Nephron progenitor cell (in vitro differentiated cells): ENCODE results near the gene FAM156A.
A peak's percentile ranks its signal among the peaks of the same experiment; 100 is the strongest.
"Not testable (repeated sequence)": the region's sequence is repeated elsewhere in the genome, so short reads cannot be mapped to it uniquely, and the experiment has no call there.

Experiments
- DNase-seq: peaks from one replicate; pipeline ENCODE4 v3.0.0; 2021
- H3K27ac Mint-ChIP-seq: 2 replicates; pipeline ENCODE4 v1.8.0; 2021; ENCODE audit warnings: mild to moderate bottlenecking, moderate library complexity, mixed read lengths
- H3K27me3 Mint-ChIP-seq: 2 replicates; pipeline ENCODE4 v1.8.0; 2021; ENCODE audit warnings: mild to moderate bottlenecking, low read depth, mixed read lengths; ENCODE audit not compliant: poor library complexity
- H3K36me3 Mint-ChIP-seq: 2 replicates; pipeline ENCODE4 v1.8.0; 2021; ENCODE audit warnings: low read depth, mixed read lengths
- H3K4me1 Mint-ChIP-seq: 2 replicates; pipeline ENCODE4 v1.8.0; 2021; ENCODE audit warnings: mixed read lengths
- H3K4me3 Mint-ChIP-seq: 2 replicates; pipeline ENCODE4 v1.8.0; 2021; ENCODE audit warnings: mild to moderate bottlenecking, moderate library complexity, mixed read lengths
- H3K9me3 Mint-ChIP-seq: 2 replicates; pipeline ENCODE4 v1.8.0; 2021; ENCODE audit warnings: mild to moderate bottlenecking, moderate library complexity, mixed read lengths
- TF ChIP-seq, protein P1 (sequence below): fragments of 200-600 bp; sonication (generic); IDR thresholded peaks from 2 replicates; pipeline ENCODE4 v1.5.0; 2021; ENCODE audit warnings: antibody characterized with exemption

FAM156A gene

DNA sequence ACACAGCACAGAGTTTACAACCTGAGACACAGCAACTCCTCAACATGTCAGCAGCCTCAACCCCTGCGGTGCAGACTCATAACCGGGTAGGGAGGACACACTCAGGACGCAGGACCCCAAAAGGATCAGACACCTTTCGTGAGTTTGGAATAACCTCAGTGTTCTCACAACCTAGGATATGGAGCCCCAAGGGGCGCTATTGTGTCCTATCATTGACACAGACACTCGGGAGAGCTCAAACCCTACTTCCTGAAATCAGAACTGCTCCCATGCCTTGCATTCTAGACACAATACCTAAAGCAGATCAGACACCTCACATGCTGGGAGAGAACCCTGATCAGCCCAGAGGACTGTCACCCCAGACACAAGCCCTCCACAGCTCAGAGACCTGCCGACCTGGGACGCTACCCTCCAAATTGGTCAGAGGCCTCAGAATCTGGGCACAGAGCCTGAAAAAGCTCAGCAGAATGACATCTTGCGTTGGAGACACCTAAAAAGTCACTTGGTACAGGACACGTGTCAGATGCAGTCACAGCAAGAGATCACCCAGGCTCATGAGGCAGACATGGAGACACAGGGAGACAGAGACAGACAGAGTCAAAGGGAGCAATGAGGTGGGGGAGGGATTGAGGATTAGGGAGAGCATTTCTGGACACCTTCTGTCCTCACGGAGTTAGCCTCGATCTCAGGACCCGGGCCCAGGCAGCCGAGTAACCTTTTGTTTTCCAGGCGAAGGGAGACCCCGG is 8.8 kb upstream of the FAM156A start:
- DNase-seq, H3K4me1 Mint-ChIP-seq, H3K27ac Mint-ChIP-seq, H3K9me3 Mint-ChIP-seq, H3K36me3 Mint-ChIP-seq, H3K27me3 Mint-ChIP-seq, H3K4me3 Mint-ChIP-seq: not testable (repeated sequence)

DNA sequence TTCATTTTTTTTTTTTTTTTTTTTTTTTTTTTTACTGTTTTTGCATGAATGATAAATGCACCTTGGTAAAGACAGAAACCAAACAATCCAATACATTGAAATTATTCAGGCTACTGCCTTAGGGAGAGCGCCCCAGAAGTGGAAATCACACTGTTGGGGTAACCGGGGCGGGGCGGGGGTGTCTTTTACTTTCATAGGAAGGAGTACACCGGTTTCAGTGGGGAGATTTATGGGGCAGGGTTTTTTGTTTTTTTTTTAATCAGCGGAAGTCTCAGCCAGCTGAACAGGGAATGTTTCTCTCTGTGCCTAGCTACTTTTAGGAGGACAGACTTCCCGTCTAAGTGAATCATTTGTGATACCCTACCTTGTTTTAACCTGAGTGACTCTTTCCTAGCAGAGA is 643 bp upstream of the FAM156A start:
- H3K9me3 Mint-ChIP-seq, H3K4me1 Mint-ChIP-seq, H3K36me3 Mint-ChIP-seq, DNase-seq, H3K27ac Mint-ChIP-seq, H3K4me3 Mint-ChIP-seq, H3K27me3 Mint-ChIP-seq: not testable (repeated sequence)

DNA sequence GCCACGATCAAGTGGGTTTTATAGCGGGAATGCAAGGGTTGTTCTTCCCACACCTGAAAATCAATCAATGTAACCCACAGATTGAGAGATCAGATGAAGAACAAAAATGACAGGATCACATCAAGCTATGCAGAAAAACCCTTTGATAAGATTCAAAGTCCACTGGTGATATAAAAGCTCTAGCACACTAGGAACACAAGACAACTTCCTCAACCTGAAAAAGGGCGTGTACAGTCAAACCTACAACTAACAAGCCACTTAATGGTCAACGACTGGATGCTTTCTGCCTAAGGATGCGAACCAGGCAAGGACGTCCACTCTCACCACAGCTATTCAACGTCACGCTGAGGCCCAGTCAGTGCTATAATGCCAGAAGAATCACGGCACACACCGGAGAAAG is 8.4 kb downstream of the FAM156A start:
- H3K27ac Mint-ChIP-seq, H3K9me3 Mint-ChIP-seq, H3K4me1 Mint-ChIP-seq, H3K27me3 Mint-ChIP-seq, H3K36me3 Mint-ChIP-seq, DNase-seq, H3K4me3 Mint-ChIP-seq: not testable (repeated sequence)

DNA sequence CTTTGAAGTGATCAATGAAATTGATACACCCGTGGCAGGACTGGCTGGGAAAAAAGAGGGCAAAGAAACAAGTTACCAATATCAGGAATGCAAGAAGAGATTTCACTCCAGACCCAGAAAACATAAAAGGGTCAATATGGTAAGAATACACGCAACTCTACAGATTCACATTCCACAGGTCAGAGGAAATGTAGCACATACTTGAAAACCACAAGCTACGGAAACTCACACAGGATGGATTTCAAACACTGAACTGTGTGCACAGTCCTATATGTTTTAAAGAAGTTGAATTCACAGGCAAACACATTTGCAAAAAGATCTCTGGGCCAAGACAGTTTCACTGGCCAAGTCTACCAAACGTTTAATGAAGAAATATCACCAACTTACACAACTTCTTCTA is 9.0 kb downstream of the FAM156A start:
- not testable (repeated sequence) for H3K36me3 Mint-ChIP-seq, H3K4me1 Mint-ChIP-seq, H3K4me3 Mint-ChIP-seq, H3K9me3 Mint-ChIP-seq, DNase-seq, H3K27ac Mint-ChIP-seq, H3K27me3 Mint-ChIP-seq

DNA sequence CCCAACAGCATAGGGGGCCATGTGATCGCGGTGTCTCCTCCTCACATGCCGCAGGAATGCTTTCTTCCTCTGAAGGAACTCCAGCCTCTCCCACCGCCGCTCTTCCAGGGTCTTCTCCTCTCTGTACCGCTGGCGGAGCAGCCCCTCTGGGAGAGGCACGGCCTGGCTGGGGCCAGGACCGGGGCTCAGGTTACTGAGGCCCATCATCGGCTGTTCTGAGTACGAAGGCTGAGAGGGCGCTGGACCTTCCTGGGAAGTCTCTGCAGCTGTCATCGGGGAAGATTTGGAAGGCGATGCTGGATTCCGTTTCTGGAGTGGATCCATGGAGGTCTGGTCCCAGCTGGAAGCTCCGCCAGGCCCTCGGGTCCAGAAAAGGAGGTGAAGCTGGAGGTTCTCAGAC is 10.1 kb downstream of the FAM156A start:
- not testable (repeated sequence) for H3K9me3 Mint-ChIP-seq, H3K27me3 Mint-ChIP-seq, H3K36me3 Mint-ChIP-seq, H3K4me3 Mint-ChIP-seq, H3K27ac Mint-ChIP-seq, DNase-seq, H3K4me1 Mint-ChIP-seq

DNA sequence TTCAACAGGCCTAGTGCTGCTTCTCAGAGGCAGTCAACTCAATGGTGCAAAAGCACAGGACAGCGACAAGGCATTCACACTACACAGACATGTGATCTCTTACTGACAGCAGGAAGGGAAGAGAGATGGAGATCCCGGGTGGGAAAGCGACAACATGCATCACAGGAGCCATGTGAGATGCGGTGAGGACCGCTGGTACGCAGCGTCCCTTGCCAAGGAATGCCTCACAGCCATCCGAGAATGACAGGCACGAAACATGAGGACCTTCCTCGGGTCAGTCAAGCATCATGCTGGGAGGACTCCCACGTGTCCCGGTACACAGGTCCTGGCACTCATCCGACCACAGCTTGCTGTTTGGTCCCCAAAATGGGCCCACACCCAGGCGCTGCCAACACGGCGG is 10.8 kb downstream of the FAM156A start:
- H3K27ac Mint-ChIP-seq, H3K4me1 Mint-ChIP-seq, H3K36me3 Mint-ChIP-seq, H3K4me3 Mint-ChIP-seq, H3K27me3 Mint-ChIP-seq, H3K9me3 Mint-ChIP-seq, DNase-seq: not testable (repeated sequence)

DNA sequence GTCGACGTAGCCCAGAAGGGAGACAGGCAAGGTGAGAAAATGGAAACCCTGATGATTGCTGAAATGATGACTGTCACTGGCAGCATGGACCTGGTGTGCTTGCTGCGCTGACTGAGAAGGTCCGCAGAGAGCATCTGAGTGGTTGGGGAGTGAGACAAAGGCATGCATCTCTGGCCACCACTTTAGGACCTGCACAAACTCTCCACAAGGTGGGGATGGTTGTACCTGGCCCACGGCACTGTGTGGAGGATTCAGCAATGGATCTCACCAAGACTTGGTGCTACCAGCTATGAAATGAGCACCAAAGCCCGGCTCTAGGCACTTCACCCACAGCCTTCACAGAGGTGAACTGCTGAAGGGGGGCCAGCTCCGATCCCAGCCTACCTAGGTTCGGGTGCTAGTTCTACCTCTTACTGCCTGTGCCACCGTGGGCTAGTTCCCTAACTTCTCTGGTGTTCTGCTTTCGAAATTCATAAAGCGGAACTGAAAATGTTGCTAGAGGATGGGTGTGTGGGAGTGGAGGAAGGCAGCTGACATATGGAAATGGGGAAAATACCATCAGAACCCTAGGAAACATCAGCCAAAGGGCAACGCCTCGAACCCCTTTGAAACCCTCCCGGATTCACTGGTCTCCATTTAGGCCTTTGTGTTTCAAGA is 12.4 kb downstream of the FAM156A start:
- not testable (repeated sequence) for H3K9me3 Mint-ChIP-seq, H3K27me3 Mint-ChIP-seq, H3K27ac Mint-ChIP-seq, H3K4me3 Mint-ChIP-seq, H3K4me1 Mint-ChIP-seq, H3K36me3 Mint-ChIP-seq, DNase-seq

DNA sequence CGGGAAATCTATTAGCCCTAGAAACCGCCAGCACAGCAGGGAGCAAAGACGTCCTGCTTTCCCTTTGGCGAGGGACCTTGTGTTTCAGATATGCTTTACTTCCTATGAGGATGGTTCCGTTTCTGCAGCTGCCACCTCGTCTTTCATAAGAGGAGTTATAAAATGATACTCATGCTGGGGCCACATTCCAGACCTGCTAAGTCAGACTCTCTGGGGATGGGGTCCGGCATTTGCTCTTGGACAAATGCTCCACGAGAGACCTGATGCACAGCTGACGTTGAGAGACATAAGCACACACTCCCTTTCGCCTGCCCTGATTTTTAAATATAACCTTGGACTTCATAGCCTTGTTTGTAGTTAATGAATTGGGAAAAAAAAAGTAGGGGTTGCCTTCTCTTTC is 16.6 kb downstream of the FAM156A start:
- not testable (repeated sequence) for H3K27me3 Mint-ChIP-seq, H3K9me3 Mint-ChIP-seq, H3K4me1 Mint-ChIP-seq, DNase-seq, H3K36me3 Mint-ChIP-seq, H3K4me3 Mint-ChIP-seq, H3K27ac Mint-ChIP-seq

DNA sequence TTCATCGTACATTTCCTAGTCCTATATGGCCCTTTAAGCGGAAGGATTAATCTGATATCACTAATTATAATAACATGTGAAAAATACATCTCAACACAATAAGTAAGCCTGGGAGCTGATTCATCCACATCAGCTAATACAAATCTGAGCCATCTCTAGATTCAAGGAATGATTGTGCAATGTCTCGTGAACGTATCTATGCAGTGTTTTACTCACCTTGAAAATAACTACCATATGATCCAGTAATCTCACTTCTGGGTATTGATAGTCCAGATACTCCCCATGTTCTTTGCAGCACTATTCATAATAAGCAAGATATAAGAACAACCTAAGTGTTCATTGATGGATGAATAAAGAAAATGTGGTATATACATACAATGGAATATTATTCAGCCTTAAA is 17.6 kb downstream of the FAM156A start:
- H3K4me3 Mint-ChIP-seq, H3K27ac Mint-ChIP-seq, H3K36me3 Mint-ChIP-seq, H3K27me3 Mint-ChIP-seq, H3K4me1 Mint-ChIP-seq, H3K9me3 Mint-ChIP-seq, DNase-seq: not testable (repeated sequence)

DNA sequence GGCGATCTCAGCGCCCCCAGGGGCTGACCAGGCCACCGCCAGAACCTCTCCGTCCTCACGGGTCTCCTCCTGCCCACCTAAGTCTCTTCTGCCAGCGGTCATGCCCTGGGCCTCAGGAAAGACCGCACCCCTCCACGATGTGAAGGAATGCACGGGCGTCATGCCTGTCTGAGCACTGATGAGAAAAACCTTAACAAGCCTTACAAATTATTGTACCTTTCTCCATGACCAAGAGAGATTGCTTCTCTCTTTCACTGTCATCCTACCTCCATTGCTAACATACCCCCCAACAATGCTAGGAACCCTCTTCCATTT is 22.9 kb downstream of the FAM156A start:
- not testable (repeated sequence) for DNase-seq, H3K27me3 Mint-ChIP-seq, H3K36me3 Mint-ChIP-seq
- peaks cover 14% of the 10 kb centered on the region for H3K4me1 Mint-ChIP-seq
- peaks cover 28% of the 10 kb centered on the region for H3K9me3 Mint-ChIP-seq
- H3K4me3 Mint-ChIP-seq: peak overlapping the region; percentile 89
- peak overlapping the region; percentile 99 for H3K27ac Mint-ChIP-seq

DNA sequence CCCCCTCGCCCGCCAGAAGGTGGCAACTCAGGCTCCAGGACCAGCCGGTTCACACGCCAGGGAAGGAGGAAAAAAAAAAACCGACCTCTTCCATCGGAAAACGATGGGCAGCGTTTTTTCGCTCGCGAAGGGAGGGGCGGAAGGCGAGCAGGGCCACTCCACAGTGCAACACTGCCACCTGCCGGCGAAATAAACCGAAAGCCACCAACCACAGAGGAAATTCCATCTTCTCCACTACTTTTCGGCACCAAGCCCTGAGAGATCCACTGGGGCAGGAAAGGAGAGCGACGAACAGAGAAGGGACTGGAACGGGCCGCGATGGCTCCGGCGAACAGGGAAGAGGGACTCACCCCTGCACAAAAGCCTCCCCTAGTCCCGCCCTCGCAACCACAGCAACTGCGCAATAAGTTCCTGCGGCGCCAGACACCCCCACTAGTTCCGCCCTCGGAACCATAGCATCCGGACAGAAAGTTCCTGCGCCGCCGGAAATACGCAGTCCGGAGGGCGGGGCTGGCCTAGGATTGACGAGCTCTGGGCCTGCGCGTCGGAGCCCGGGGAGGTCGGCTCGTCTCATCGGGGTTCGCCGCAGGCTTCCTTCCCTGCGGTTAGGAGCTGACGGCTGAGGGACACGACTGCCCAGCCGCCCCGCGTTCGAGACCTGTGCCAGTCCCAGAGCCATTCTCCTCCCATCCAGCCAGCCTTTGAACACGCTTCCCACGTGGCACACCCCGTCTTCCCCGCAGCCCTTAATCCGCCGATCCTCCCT is 23.4 kb downstream of the FAM156A start:
- DNase-seq: peak; percentile 95
- Mint-ChIP-seq H3K4me1 (peaks cover 14% of the 10 kb centered on the region), H3K27me3 (peaks cover 10% of the 10 kb centered on the region)

More for the DNA sequence above, 23.4 kb downstream of the FAM156A start:
- TF ChIP-seq, protein P1, sequence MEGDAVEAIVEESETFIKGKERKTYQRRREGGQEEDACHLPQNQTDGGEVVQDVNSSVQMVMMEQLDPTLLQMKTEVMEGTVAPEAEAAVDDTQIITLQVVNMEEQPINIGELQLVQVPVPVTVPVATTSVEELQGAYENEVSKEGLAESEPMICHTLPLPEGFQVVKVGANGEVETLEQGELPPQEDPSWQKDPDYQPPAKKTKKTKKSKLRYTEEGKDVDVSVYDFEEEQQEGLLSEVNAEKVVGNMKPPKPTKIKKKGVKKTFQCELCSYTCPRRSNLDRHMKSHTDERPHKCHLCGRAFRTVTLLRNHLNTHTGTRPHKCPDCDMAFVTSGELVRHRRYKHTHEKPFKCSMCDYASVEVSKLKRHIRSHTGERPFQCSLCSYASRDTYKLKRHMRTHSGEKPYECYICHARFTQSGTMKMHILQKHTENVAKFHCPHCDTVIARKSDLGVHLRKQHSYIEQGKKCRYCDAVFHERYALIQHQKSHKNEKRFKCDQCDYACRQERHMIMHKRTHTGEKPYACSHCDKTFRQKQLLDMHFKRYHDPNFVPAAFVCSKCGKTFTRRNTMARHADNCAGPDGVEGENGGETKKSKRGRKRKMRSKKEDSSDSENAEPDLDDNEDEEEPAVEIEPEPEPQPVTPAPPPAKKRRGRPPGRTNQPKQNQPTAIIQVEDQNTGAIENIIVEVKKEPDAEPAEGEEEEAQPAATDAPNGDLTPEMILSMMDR: peak; percentile 81
- Mint-ChIP-seq H3K27ac (peak overlapping the region; percentile 99), H3K4me3 (peak overlapping the region; percentile 89), H3K9me3 (peaks cover 29% of the 10 kb centered on the region), H3K36me3 (no peaks in the 10 kb centered on the region)
